Mononuclear cell (primary cell): Measurements from ENCODE around the gene RPAP3. TPM values are rescaled to one million over a fixed set of nuclear protein-coding genes. Genes with fewer than 3 reads are reported as not detected.

Source experiments
- H3K27me3 ChIP-seq: 2 replicates; pipeline ENCODE4 v1.6.0; 2011; ENCODE audit warnings: low read length, control low read depth; ENCODE audit not compliant: insufficient read depth
- H3K4me1 ChIP-seq: 2 replicates; pipeline ENCODE4 v1.5.1; 2011; ENCODE audit warnings: mild to moderate bottlenecking, low read length, control low read depth; ENCODE audit not compliant: insufficient read depth
- H3K4me3 ChIP-seq: 2 replicates; pipeline ENCODE4 v1.5.1; 2011; ENCODE audit warnings: mild to moderate bottlenecking, low read length, moderate library complexity
- H3K9me3 ChIP-seq: 2 replicates; pipeline ENCODE4 v1.5.1; 2011; ENCODE audit warnings: low read depth, mild to moderate bottlenecking, control low read depth, low read length
- total RNA-seq: library from RNA; depleted of rRNA; stranded (reverse); fragments of >200 nt; gene quantifications from one replicate; pipeline ENCODE4 v1.2.3, GENCODE V29; 2012

Gene RPAP3, protein sequence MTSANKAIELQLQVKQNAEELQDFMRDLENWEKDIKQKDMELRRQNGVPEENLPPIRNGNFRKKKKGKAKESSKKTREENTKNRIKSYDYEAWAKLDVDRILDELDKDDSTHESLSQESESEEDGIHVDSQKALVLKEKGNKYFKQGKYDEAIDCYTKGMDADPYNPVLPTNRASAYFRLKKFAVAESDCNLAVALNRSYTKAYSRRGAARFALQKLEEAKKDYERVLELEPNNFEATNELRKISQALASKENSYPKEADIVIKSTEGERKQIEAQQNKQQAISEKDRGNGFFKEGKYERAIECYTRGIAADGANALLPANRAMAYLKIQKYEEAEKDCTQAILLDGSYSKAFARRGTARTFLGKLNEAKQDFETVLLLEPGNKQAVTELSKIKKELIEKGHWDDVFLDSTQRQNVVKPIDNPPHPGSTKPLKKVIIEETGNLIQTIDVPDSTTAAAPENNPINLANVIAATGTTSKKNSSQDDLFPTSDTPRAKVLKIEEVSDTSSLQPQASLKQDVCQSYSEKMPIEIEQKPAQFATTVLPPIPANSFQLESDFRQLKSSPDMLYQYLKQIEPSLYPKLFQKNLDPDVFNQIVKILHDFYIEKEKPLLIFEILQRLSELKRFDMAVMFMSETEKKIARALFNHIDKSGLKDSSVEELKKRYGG
- total RNA-seq = 14.7 TPM

DNA sequence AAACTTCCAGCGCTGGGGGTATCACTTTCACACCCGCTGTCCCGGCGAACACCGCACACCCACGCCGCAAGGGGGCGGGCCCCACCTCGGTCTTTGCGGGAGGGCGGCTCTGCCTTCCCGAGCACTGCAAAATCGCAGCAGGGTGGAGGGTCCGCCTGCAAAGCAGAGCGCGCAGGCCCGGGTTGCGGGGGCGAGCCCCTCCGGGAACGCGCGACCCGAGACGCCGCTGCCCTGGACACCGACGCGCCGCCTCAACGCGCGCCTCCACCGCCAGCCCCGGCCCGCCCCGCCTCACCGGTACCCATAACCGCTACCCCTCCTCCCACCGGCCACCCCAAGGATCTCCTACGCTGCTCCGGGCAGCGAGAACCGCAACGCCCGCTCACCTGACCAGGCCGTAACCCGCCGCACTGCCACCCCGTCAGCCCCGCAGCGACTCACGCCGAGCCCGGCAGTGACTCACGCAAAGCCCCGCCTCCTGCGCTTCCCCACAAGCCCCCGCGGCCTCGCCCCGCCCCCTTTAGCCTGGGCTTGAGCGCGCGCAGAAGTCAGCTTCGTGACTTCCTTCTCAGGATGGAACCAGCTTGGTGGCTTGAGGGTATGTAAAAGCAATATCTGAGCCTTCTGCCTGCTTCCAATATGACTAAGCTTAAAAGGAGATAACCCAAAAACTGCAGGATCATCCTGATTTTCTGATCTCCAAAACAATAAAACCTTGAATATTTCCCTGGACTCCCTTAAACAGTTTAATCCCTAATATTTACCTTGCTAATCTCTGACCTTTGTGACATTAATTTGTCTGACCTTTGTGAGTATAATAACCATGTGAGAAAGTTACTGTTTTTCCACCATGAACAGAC is at the start of gene RPAP3:
RPAP3 (minus strand) TSS at position 465 of the 860 bp plus-strand sequence. CDS start 3,190 bp downstream, outside the sequence.
- Histone ChIP-seq H3K27me3 (no peaks in the 10 kb centered on the region), H3K9me3 (no peaks in the 10 kb centered on the region), H3K4me3 (peak within 1 kb of the TSS; percentile 82), H3K4me1 (peaks cover 63% of the 10 kb centered on the region)

DNA sequence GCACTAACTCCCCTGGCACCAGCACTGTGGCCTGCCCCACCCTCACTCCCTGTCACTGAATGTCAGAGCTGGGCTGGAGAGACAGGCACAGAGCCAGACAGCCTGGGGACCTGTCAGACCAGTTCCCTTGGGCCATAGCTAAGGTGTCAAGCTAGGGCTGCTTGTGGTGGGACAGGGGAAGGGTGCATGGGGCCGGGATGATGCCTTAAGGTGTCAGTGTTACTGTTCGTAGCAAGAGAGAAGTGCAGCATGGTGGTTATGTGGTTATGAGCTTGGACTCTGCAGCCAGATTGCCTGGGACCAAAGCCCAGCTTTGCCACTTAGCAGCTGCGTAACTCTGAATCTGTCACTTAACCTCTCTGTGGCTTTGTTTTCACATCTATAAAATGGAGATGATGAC is 49.1 kb upstream of the RPAP3 start:
- H3K9me3 ChIP-seq = no peaks in the 10 kb centered on the region
- H3K4me1 ChIP-seq = peaks cover 44% of the 10 kb centered on the region
- H3K27me3 ChIP-seq = no peaks in the 10 kb centered on the region
- no peak overlapping the region for H3K4me3 ChIP-seq

DNA sequence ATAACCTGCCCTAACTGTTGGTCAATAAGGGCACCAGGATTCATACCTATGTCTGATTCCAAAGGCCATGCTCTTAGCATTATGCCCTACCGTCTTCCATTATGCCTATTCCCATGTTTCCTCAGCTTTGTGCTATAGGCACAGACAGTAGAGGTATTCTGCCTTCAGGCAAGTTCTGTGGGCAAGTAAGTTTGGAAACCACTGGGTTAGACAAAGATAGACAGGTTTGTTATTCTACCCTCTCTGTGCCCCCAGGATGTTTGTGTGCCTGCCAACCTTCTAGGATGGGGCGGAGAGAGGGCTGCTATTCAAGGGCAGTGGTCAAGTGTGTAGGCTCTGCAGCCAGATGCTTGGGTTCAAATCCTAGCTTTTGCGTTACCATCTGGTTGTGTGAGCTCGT is 48.3 kb upstream of the RPAP3 start:
- H3K27me3 ChIP-seq = no peaks in the 10 kb centered on the region
- no peak overlapping the region for H3K4me3 ChIP-seq
- peaks cover 37% of the 10 kb centered on the region for H3K4me1 ChIP-seq
- no peaks in the 10 kb centered on the region for H3K9me3 ChIP-seq

DNA sequence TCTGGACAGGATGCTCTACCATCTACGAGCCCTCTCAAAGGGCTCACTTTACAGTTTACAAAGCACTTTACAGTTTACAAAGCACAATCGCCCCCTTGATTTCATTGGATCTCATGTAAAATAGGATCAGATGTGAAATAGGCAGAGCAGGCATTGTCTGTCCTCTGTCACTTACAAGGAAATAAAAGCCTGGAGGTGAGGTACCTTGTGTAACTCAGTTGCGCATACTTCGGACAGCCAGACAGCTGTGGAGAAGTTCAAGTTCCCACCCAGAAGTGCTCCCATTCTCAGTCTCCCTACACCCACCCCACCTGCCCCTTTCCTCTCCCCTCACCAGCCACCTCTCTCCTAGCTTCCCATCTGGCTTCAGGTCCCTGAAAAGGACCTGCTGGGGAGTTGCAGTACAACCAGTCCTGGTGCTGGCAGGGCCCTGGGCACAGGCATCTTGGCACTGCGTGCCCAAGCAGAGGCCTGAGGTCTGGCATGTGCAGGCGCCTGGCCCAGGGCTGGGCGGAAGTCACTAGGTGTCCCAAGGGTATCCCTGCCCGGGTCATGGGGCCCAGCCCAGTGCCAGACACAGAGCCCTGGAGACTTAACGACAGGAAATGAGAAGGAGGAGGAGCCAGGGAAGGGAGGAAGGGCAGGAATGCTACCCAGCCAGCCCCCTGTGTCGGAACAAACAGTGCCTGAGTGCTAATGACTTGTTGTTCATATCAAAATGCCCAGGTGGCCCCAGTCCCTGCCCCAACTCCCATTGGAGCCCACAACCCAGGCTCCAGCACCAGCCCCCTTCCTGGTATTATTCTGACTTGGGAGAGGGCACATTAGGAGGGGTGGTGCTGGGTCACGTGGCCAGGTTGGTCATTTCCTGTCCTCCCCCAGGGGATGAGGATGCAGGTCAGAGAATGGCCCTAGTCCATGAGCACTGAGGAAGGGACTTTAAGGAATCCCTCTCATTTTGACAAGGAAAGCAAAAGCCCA is 47.5 kb upstream of the RPAP3 start:
- no peaks in the 10 kb centered on the region for H3K9me3 ChIP-seq
- H3K4me1 ChIP-seq = peaks cover 32% of the 10 kb centered on the region
- no peaks in the 10 kb centered on the region for H3K27me3 ChIP-seq
- H3K4me3 ChIP-seq = no peak overlapping the region

DNA sequence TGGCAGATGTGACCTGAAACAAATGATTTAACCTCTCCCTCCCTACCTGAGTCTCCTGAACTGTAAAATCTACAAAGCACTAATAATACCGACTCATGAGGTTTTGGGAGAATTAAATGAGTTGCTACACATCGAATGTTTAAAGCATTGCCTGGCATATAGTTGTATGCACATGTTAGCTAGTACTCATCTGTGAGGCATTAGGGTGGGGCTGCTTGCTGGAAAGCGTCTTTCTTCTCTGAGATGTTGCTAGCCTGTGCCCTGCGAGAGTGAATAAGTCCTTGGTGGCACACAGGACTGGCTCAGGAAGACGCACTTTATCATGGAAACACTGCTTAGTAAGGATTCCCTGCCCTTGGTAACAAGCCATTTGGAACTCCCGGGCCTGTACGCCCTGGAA is 46.7 kb upstream of the RPAP3 start:
- Histone ChIP-seq H3K27me3 (no peaks in the 10 kb centered on the region), H3K4me1 (peaks cover 24% of the 10 kb centered on the region)

DNA sequence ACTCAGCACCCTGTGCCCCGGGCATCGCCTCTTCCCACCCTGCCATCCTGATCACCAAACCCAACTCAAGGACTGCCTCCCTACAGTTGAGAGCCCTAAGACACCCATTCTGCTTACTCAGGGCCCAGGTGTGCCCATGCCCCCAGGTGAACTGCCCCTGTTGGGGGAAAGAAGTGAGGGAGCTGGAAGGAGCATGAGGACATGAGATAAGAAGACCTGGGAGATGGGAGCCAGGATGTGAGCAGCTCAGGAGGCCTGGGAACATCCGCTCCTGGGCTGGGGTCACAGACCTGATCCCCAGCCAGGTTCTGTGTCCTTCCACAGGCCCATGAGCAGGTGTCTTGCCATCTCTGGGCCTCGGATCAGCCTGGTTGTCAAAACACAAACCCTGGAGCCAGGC is 46.3 kb upstream of the RPAP3 start:
- H3K4me1 ChIP-seq = peaks cover 25% of the 10 kb centered on the region
- H3K9me3 ChIP-seq = no peaks in the 10 kb centered on the region
- no peak overlapping the region for H3K4me3 ChIP-seq
- H3K27me3 ChIP-seq = no peaks in the 10 kb centered on the region

More for the DNA sequence above, 46.7 kb upstream of the RPAP3 start:
- Histone ChIP-seq H3K9me3 (no peaks in the 10 kb centered on the region), H3K4me3 (no peak overlapping the region)

DNA sequence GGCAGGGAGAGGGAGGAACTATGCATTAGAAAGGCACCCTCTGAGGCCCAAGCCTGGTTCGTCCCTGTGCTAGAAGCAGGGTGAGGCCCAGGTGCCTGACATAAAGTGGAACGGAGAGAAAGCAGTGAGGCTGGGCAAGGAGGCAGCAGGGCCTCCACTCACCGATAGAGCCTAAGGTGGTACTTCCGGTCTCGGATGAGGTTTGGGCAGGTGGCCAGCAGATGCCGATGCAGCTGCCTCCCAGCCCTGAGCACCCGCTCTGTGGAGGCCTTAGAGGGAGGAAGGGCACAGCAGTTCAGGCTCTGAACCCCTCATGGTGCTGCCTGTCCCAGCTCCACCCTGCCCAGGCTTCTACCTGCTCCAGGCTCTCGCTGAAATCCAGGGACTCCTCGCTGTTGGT is 45.7 kb upstream of the RPAP3 start:
- no peak overlapping the region for H3K4me3 ChIP-seq
- no peaks in the 10 kb centered on the region for H3K27me3 ChIP-seq
- no peaks in the 10 kb centered on the region for H3K9me3 ChIP-seq
- peaks cover 31% of the 10 kb centered on the region for H3K4me1 ChIP-seq

DNA sequence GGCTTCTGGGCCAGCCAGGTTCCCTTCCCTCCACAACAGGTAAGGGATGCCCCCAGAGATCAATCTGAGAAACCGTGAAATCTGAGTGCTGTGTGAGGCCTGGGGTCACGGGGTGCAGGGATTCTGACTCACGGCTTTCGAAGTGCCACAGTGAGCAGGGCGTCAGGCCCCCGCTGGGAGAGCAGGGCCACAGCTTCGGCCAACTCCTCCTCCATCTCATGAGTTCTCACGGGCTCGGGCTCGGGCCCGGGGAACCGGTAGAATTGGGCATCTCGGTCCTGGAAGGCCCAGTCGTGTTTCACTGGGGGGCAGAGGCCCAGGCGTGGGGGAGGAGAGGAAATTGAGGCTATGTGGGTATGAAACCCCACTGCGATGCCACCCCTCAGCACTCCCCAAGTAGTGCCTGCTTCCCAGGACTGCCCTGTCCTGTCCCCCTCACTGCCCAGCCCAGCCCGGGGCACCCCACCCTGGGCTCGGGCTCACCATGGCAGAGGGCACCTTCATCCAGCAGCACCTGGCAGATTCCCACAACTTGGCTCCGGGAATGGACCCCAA is 45.2 kb upstream of the RPAP3 start:
- Histone ChIP-seq H3K27me3 (no peaks in the 10 kb centered on the region), H3K4me1 (peaks cover 31% of the 10 kb centered on the region), H3K9me3 (no peaks in the 10 kb centered on the region), H3K4me3 (no peak overlapping the region)

DNA sequence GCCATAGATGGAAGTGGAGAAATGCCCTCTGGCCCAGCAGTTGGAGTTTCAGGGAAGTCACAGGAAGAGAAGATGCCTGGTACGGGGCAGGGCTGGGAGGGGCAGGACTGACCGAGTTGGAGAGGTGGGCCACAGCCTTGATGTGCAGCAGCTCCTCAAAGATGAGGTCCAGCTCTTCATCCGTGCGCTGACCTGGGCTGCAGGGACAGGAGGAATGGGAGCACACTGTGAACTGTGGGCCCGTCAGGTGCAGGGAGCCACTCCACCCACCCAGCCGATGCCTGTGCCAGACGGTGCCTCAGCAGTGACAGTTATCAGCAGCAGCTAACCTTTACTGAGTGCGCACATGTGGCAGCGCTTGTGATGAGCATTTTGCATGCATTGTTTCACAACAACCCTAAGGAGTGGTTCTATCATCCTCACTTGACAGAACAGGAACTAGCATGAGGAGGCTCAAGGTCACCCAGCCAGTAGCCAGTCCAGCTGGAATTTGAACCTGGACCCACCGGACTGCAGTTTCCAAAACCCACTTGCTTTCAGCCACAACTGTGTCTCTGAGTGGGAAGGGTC is 44.5 kb upstream of the RPAP3 start:
- H3K4me3 ChIP-seq = no peak overlapping the region
- H3K27me3 ChIP-seq = no peaks in the 10 kb centered on the region
- peaks cover 24% of the 10 kb centered on the region for H3K4me1 ChIP-seq
- H3K9me3 ChIP-seq = no peaks in the 10 kb centered on the region

DNA sequence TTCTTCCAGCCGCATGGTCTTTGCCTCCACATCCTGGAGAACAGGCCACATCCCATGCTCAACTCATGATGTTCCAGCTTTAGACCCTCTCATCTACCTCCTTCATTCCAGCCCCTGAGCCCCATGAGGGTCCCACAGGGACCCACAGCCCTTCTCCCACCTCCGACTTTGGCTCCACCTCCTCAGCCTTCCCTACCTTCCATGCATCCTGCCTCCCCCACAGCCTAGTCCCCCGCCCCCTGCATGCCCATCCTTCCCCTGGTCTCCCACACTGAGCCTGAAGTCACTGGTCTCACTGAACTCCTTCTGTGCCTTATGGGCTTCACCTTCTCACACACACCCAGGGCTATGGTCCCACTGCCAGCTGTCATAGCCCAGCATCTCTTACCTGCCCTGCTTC is 43.1 kb upstream of the RPAP3 start:
- Histone ChIP-seq H3K4me3 (no peak overlapping the region), H3K9me3 (no peaks in the 10 kb centered on the region), H3K27me3 (no peaks in the 10 kb centered on the region), H3K4me1 (peaks cover 22% of the 10 kb centered on the region)

DNA sequence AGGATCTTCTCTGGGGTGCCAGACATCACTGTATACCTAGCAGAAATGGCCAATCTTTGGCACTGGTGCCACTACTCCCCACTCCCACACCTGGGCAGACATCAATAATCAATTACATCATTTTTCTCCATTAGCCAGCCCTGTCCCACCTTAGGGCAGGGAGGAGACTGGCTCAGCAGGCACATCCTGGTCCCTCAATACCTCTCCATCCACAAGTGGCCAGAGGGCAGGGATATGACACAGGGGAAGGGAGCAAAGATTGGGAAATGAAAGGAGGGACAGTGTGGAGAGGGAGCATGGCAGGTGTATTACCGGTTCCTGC is 42.6 kb upstream of the RPAP3 start:
- H3K27me3 ChIP-seq = no peaks in the 10 kb centered on the region
- no peaks in the 10 kb centered on the region for H3K9me3 ChIP-seq
- H3K4me1 ChIP-seq = peaks cover 18% of the 10 kb centered on the region
- no peak overlapping the region for H3K4me3 ChIP-seq

DNA sequence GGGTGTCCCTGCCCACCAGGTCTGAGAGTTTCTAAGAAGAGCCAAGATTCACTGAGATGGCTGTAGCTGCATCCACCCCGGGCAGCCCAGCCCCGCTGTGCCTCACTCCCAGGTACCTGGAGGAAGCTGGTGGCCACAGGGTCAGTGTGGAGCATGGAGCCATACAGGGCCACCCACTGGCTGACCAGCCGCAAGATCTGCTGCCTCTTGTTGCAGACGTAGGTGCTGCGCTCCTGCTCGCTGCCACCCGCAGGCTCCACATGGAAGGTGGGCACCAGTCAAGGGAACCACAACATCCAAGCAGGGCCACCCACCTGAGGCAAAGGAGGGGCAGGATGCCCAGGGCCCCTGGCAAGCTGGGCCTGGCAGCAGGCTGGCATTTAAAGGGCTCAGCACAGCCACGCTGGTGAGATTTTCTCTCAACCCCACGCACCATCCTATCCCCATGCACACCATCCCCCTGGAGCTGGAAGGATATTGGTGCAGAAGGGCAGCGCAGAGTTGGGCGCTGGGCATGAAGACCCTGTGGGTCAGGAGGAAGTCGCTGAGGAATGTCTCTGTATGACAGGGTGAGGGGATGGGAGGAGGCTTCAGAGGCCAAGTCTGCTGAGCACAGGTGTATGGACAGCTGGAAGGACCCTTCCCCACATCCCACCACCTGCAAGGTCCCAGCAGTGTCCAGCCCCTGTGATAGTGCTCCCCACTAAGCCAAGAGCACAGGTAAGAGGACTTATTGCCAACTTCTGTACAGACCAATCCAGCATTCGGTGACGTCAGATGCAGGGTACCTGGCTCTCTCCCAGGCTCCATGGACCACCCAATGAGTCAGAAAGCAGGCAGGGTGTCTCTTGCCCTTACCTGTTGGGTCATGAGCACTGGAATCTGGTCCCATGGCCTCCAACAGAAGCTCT is 42.0 kb upstream of the RPAP3 start:
- Histone ChIP-seq H3K4me3 (no peak overlapping the region), H3K4me1 (peaks cover 14% of the 10 kb centered on the region), H3K27me3 (no peaks in the 10 kb centered on the region), H3K9me3 (no peaks in the 10 kb centered on the region)

DNA sequence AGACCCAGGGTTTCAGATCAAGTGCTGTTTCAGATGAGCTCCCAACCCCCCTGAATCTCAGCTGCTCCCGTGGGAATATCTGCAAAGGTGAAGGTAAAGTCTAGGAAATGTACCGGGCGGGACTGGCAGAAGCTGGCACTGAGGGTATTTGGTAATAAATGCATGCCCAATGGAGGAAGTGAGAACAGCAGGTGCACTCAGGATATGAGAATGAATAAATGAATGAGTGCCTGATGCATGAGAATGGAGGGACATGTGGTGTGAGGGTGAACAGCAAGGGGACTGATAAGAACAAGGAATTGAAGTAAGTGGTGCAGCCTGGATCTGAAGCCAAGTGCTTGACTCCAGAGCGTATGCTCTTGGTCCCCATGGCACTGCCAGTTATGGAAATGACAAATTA is 41.3 kb upstream of the RPAP3 start:
- H3K27me3 ChIP-seq = no peaks in the 10 kb centered on the region
- no peaks in the 10 kb centered on the region for H3K9me3 ChIP-seq
- H3K4me1 ChIP-seq = peaks cover 14% of the 10 kb centered on the region
- no peak overlapping the region for H3K4me3 ChIP-seq
